Liver (tissue), 9 donors: Measurements from ENCODE around the gene ZNF213. TPM values are rescaled to one million over a fixed set of nuclear protein-coding genes. Genes with fewer than 3 reads are reported as not detected.

Experiments
- DNase-seq: peaks from one replicate; pipeline ENCODE4 v3.0.0-alpha.2; 2017; ENCODE audit warnings: low spot score
- H3K27ac ChIP-seq, 2 donors: one replicate each; pipeline ENCODE4 v1.7.0; 2013; ENCODE audit warnings: inconsistent platforms in 2 of 2, low read length in 2 of 2, control low read depth in 1 of 2, low read depth in 1 of 2, mild to moderate bottlenecking in 1 of 2
- H3K27me3 ChIP-seq, 4 donors: one replicate each; pipeline versions ENCODE4 v1.6.1 to v1.7.0; 2013; ENCODE audit warnings: low read length in 3 of 4, inconsistent platforms in 1 of 4, mild to moderate bottlenecking in 1 of 4, moderate library complexity in 1 of 4; ENCODE audit not compliant: control insufficient read depth in 4 of 4, insufficient read depth in 4 of 4
- H3K36me3 ChIP-seq, 4 donors: one replicate each; pipeline versions ENCODE4 v1.6.1 to v1.7.0; 2013; ENCODE audit warnings: low read length in 3 of 4, mild to moderate bottlenecking in 3 of 4, low read depth in 1 of 4, moderate library complexity in 1 of 4; ENCODE audit not compliant: control insufficient read depth in 4 of 4, insufficient read depth in 3 of 4
- H3K4me1 ChIP-seq, 4 donors: one replicate each; pipeline versions ENCODE4 v1.6.1 to v1.7.0; 2013; ENCODE audit warnings: low read length in 3 of 4, mild to moderate bottlenecking in 3 of 4, moderate library complexity in 1 of 4; ENCODE audit not compliant: control insufficient read depth in 4 of 4, insufficient read depth in 4 of 4
- H3K4me3 ChIP-seq, 3 donors: one replicate each; pipeline versions ENCODE4 v1.6.1 to v1.7.0; 2013; ENCODE audit warnings: low read length in 3 of 3, control low read depth in 1 of 3, low read depth in 1 of 3, mild to moderate bottlenecking in 1 of 3
- H3K9ac ChIP-seq, 2 donors: one replicate each; pipeline ENCODE4 v1.7.0; 2013; ENCODE audit warnings: low read length in 2 of 2, mild to moderate bottlenecking in 2 of 2, moderate library complexity in 2 of 2, control low read depth in 1 of 2, low read depth in 1 of 2
- H3K9me3 ChIP-seq, 4 donors: one replicate each; pipeline versions ENCODE4 v1.6.1 to v1.7.0; 2013; ENCODE audit warnings: low read length in 3 of 4; ENCODE audit not compliant: control insufficient read depth in 4 of 4
- EGR1 ChIP-seq, 2 donors: IDR thresholded peaks; 2 replicates each; pipeline ENCODE4 v1.6.1; 2016 to 2018; ENCODE audit warnings: antibody characterized with exemption in 2 of 2, low read depth in 2 of 2
- JUND ChIP-seq, 2 donors: IDR thresholded peaks; 2 replicates each; pipeline ENCODE4 v1.6.1; 2016; ENCODE audit warnings: antibody characterized with exemption in 2 of 2
- NR2F2 ChIP-seq: IDR thresholded peaks from 2 replicates; pipeline ENCODE4 v1.6.1; 2016; ENCODE audit warnings: antibody characterized with exemption
- RAD21 ChIP-seq, 2 donors: IDR thresholded peaks; 2 replicates each; pipeline ENCODE4 v1.6.1; 2016; ENCODE audit warnings: antibody characterized with exemption in 2 of 2, mild to moderate bottlenecking in 2 of 2
- SP1 ChIP-seq: IDR thresholded peaks from 2 replicates; pipeline ENCODE4 v1.6.1; 2018; ENCODE audit warnings: antibody characterized with exemption, mild to moderate bottlenecking
- TAF1 ChIP-seq: conservative IDR thresholded peaks from 2 replicates; pipeline ENCODE4 v1.6.1; 2016; ENCODE audit warnings: antibody characterized with exemption, mild to moderate bottlenecking
- WGBS: extraction: QIAGEN DNeasy Blood & Tissue Kit; methylation state at CpG from one replicate; pipeline ENCODE4 v1.1.7; 2013; 5-methylcytosine and 5-hydroxymethylcytosine counted together
- polyA plus RNA-seq, 2 donors: library from polyadenylated mRNA; stranded (reverse) in 1 of 2; unstranded in 1 of 2; fragments of 200-250 nt in 1 of 2; fragments of >200 nt in 1 of 2; fragmentation: Nextera tagmentation in 1 of 2; extraction: Ambion mirVana in 1 of 2; gene quantifications; one replicate each; pipeline versions ENCODE4 v1.2.1 to v1.2.3, GENCODE V29; 2013 to 2015
- total RNA-seq, 2 donors: library from RNA; depleted of rRNA; stranded (reverse); fragments of >200 nt; gene quantifications; one replicate each; pipeline ENCODE4 v1.2.3, GENCODE V29; 2014
- TF ChIP-seq, protein P1 (sequence below): IDR thresholded peaks from 2 replicates; pipeline ENCODE4 v1.6.1; 2016; ENCODE audit warnings: antibody characterized with exemption
- TF ChIP-seq, protein P2 (sequence below): IDR thresholded peaks from 2 replicates; pipeline ENCODE4 v1.6.1; 2016; ENCODE audit warnings: antibody characterized with exemption
- TF ChIP-seq, protein P3 (sequence below): IDR thresholded peaks from 2 replicates; pipeline ENCODE4 v1.6.1; 2016; ENCODE audit warnings: antibody characterized with exemption, mild to moderate bottlenecking
- donor health status: healthy.
- donor health status: healthy.
- donor health status: healthy.
- donor health status: healthy.
- donor health status: healthy.

ZNF213 gene
- total and polyA plus RNA-seq, 4 donors = 0.56 to 4.5 (median 1.7) TPM

DNA sequence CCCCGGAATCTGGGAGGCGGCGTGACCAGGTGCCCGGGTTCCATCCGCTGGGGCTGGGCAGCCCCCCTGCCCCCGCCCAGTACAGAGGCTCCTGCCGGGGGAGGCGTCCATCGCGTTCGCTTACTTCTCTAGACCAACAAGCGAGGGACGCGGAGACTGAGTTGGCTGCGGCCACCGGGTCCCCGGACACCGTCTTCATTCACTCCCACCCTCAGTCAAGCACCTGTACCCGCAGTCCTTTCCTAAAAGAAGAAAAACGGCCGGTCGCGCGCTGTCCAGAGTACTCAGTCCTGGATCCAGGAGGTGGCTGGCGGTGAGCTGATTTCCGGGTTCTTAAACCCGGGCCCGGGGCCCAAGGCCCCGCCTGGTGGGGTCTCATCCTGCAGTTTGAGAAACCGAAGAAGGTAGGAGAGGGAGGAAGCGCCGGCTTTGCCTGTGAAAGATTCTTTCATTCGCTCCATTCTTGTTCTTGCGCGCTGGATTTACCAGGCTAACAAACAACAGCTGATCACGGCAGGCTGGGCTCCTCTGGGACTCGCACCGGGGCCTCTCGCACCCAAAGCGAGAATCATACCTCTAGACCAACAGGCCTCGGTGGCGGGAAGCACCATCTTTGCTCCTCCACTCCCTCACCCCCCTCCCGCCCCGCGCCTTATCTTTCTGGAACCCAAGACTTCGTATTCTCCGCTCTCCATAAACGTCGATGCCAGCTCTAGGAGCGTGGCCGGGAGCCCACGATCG lies 35.8 kb downstream of the ZNF213 start:
- H3K4me1 ChIP-seq = peaks cover 0 to 12% (median 3%) of the 10 kb centered on the region in 4 donors
- 7% methylated on average over 53 of the region's 53 CpGs for WGBS
- H3K4me3 ChIP-seq = peak overlapping the region in 1 of 3 donors; percentile 7

DNA sequence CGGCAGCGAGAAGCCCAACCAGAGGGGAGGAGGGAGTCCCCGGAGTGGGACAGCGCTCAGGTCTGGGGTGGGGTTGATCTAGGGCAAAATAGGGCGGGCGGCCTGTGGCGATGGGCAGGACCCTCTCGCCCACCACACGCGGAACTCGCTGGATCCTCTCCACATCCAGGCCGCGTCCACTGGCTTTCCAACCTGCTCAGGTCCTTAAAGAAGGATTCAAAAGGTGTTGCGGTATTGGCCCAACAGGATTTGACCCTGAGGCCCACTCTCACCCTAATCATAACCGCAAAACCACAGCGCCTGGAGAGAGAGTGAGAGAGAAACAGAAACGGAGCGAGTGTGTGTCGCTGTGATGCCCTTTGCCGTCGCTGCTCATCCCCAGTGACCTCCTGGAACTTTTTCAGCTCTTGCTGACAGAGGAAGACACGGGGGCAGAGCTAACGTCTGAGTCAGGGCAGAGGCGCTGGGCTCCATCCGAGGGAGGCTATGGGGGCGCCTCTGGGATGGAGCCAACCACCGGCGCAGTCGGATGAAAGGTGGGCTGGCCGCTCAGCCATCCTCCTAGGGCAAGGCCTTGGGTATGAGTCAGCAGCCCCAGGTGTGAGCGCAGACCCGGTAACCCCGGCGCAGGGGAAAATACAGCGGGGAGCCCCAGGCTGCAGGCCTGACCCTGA lies 36.5 kb downstream of the ZNF213 start:
- no peak overlapping the region for H3K9ac ChIP-seq
- no peaks in the 10 kb centered on the region for H3K36me3 ChIP-seq
- 8% methylated on average over 35 of the region's 35 CpGs for WGBS
- no peak for TF ChIP-seq JUND (IDR thresholded peaks at IDR 0.05)
- TF ChIP-seq, protein P1, sequence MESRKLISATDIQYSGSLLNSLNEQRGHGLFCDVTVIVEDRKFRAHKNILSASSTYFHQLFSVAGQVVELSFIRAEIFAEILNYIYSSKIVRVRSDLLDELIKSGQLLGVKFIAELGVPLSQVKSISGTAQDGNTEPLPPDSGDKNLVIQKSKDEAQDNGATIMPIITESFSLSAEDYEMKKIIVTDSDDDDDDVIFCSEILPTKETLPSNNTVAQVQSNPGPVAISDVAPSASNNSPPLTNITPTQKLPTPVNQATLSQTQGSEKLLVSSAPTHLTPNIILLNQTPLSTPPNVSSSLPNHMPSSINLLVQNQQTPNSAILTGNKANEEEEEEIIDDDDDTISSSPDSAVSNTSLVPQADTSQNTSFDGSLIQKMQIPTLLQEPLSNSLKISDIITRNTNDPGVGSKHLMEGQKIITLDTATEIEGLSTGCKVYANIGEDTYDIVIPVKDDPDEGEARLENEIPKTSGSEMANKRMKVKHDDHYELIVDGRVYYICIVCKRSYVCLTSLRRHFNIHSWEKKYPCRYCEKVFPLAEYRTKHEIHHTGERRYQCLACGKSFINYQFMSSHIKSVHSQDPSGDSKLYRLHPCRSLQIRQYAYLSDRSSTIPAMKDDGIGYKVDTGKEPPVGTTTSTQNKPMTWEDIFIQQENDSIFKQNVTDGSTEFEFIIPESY = no peak
- TF ChIP-seq, protein P2, sequence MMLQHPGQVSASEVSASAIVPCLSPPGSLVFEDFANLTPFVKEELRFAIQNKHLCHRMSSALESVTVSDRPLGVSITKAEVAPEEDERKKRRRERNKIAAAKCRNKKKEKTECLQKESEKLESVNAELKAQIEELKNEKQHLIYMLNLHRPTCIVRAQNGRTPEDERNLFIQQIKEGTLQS = no peak
- TF ChIP-seq NR2F2 = no peak
- H3K27me3 ChIP-seq = peaks cover 0 to 34% (median 12%) of the 10 kb centered on the region in 4 donors
- H3K4me1 ChIP-seq = peaks cover 0 to 9% (median 3%) of the 10 kb centered on the region in 4 donors
- H3K9me3 ChIP-seq = no peaks in the 10 kb centered on the region
- DNase-seq = no peak
- H3K27ac ChIP-seq = no peak overlapping the region
- peak overlapping the region in 1 of 3 donors; percentile 7 for H3K4me3 ChIP-seq

More for the DNA sequence above, 35.8 kb downstream of the ZNF213 start:
- Histone ChIP-seq H3K9me3 (no peaks in the 10 kb centered on the region), H3K27ac (no peak overlapping the region), H3K36me3 (no peaks in the 10 kb centered on the region), H3K27me3 (peaks cover 0 to 28% (median 12%) of the 10 kb centered on the region in 4 donors), H3K9ac (no peak overlapping the region)
- TF ChIP-seq SP1 = no peak
- TF ChIP-seq, protein P3, sequence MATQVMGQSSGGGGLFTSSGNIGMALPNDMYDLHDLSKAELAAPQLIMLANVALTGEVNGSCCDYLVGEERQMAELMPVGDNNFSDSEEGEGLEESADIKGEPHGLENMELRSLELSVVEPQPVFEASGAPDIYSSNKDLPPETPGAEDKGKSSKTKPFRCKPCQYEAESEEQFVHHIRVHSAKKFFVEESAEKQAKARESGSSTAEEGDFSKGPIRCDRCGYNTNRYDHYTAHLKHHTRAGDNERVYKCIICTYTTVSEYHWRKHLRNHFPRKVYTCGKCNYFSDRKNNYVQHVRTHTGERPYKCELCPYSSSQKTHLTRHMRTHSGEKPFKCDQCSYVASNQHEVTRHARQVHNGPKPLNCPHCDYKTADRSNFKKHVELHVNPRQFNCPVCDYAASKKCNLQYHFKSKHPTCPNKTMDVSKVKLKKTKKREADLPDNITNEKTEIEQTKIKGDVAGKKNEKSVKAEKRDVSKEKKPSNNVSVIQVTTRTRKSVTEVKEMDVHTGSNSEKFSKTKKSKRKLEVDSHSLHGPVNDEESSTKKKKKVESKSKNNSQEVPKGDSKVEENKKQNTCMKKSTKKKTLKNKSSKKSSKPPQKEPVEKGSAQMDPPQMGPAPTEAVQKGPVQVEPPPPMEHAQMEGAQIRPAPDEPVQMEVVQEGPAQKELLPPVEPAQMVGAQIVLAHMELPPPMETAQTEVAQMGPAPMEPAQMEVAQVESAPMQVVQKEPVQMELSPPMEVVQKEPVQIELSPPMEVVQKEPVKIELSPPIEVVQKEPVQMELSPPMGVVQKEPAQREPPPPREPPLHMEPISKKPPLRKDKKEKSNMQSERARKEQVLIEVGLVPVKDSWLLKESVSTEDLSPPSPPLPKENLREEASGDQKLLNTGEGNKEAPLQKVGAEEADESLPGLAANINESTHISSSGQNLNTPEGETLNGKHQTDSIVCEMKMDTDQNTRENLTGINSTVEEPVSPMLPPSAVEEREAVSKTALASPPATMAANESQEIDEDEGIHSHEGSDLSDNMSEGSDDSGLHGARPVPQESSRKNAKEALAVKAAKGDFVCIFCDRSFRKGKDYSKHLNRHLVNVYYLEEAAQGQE = peak; percentile 92
- DNase-seq = no peak

DNA sequence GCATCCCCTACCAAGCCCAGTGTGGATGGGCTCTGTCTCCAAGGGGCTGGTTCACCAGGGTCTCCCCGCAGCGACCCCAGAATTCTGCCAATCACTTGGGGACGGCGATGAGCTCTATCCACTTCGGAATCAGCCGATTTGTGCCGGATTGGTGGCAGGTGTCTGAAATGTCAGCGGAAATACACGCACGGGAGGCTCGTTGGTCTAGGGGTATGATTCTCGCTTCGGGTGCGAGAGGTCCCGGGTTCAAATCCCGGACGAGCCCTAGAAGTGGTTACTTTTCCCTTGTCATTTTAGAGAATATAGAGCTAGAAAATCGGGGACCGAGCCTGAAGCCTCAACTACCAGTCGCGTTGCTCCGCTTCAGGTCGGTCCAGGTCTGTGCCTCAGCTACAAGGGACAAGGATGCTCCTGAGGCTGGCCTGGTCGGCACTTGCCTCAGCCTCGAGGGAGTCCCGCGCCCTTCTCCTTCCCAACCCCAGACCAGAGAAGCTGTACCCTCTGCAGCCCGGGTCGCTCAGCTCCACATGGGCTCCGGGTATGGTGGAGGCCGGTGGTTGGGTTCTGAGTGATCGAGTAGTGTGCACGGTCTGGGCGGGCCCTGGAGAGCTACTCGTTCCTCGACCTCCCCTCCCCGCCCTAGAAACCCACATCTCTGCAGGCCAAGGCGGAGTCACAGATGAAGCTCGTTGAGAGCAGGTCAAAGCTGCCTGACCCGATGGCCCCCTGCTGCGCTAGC lies 37.2 kb downstream of the ZNF213 start:
- Histone ChIP-seq H3K36me3 (no peaks in the 10 kb centered on the region), H3K27me3 (peaks cover 0 to 34% (median 12%) of the 10 kb centered on the region in 4 donors), H3K9me3 (no peaks in the 10 kb centered on the region), H3K9ac (no peak overlapping the region), H3K4me3 (no peak overlapping the region), H3K4me1 (peaks cover 0 to 9% (median 3%) of the 10 kb centered on the region in 4 donors), H3K27ac (no peak overlapping the region)
- DNase-seq = no peak
- TF ChIP-seq JUND (IDR thresholded peaks at IDR 0.05) (no peak), TAF1 (no peak), EGR1 (IDR thresholded peaks at IDR 0.05; ENCODE audit: low read depth in 2 of 2) (no peak), RAD21 (IDR thresholded peaks at IDR 0.05) (no peak)
- WGBS = 8% methylated on average over 41 of the region's 41 CpGs
